H1 (cell line): Measurements from ENCODE around the gene MSH5. TPM values are rescaled to one million over a fixed set of nuclear protein-coding genes. Genes with fewer than 3 reads are reported as not detected.

ENCODE experiments used
- CTCF ChIA-PET: fragments of 300-600 bp; sonication (Branson Sonifier 250); formaldehyde crosslinking; loops from one replicate; lab custom pipeline; 2021; ENCODE audit not compliant: partially characterized antibody; lab: Charles Lee
- POLR2A ChIA-PET: fragments of 300-600 bp; sonication (Branson Sonifier 250); formaldehyde crosslinking; loops from one replicate; lab custom pipeline; 2021; ENCODE audit warnings: inconsistent platforms; ENCODE audit not compliant: partially characterized antibody; lab: Charles Lee
- DNase-seq, 2 experiments: peaks; one replicate each; pipeline versions ENCODE4 v3.0.0 to v3.0.0-alpha.2; 2010 to 2022; ENCODE audit warnings: low spot score in 2 of 2, low read depth in 1 of 2, mixed read lengths in 1 of 2
- FAIRE-seq: peaks from 2 replicates; lab custom pipeline; 2011; peaks lifted over from hg19 to GRCh38; lab: Jason Lieb, UNC
- H2AFZ ChIP-seq: 2 replicates; pipeline ENCODE4 v1.8.1; 2012; ENCODE audit warnings: low read length, inconsistent platforms
- H2AK5ac ChIP-seq: 2 replicates; pipeline ENCODE4 v1.6.1; 2013; ENCODE audit warnings: low read depth, low read length
- H2BK120ac ChIP-seq: replicated peaks from 2 replicates; pipeline ENCODE3; 2013; ENCODE audit warnings: low read depth, low read length, inconsistent platforms
- H2BK12ac ChIP-seq: 2 replicates; pipeline ENCODE4 v1.6.1; 2013; ENCODE audit warnings: low read depth, low read length
- H2BK15ac ChIP-seq: 2 replicates; pipeline ENCODE4 v1.6.1; 2013; ENCODE audit warnings: low read length
- H2BK20ac ChIP-seq: 2 replicates; pipeline ENCODE4 v1.6.1; 2013; ENCODE audit warnings: low read length
- H2BK5ac ChIP-seq: 2 replicates; pipeline ENCODE4 v1.6.1; 2013; ENCODE audit warnings: low read depth, low read length
- H3K14ac ChIP-seq: 2 replicates; pipeline ENCODE4 v1.6.1; 2013; ENCODE audit warnings: inconsistent platforms; ENCODE audit not compliant: insufficient read length
- H3K18ac ChIP-seq: 2 replicates; pipeline ENCODE4 v1.6.1; 2013; ENCODE audit warnings: low read length; ENCODE audit errors: extremely low read depth
- H3K23ac ChIP-seq: 2 replicates; pipeline ENCODE4 v1.6.1; 2013; ENCODE audit warnings: inconsistent platforms; ENCODE audit not compliant: insufficient read length
- H3K23me2 ChIP-seq: 2 replicates; pipeline ENCODE4 v1.6.1; 2013; ENCODE audit warnings: low read depth, low read length
- H3K27ac ChIP-seq: 2 replicates; pipeline ENCODE4 v1.6.1; 2011; ENCODE audit warnings: low read depth, low read length, inconsistent platforms
- H3K27me3 ChIP-seq, 4 experiments: replicated peaks in 1 of 4; 1 replicate in 1 of 4; 2 replicates in 3 of 4; pipeline versions ENCODE4 v1.6.1 to v1.8.1; 2011 to 2013; ENCODE audit warnings: low read length in 3 of 4, mild to moderate bottlenecking in 3 of 4, inconsistent platforms in 2 of 4, mixed read lengths in 2 of 4, moderate library complexity in 1 of 4; ENCODE audit not compliant: control insufficient read depth in 3 of 4, insufficient read depth in 3 of 4; ENCODE audit errors: extremely low read depth in 1 of 4
- H3K36me3 ChIP-seq, 4 experiments: 2 replicates each; pipeline versions ENCODE4 v1.6.1 to v1.8.1; 2011 to 2013; ENCODE audit warnings: mild to moderate bottlenecking in 4 of 4, low read length in 3 of 4, moderate library complexity in 2 of 4, control low read depth in 1 of 4, inconsistent platforms in 1 of 4; ENCODE audit not compliant: insufficient read depth in 4 of 4, control insufficient read depth in 2 of 4
- H3K4ac ChIP-seq: replicated peaks from 2 replicates; pipeline ENCODE3; 2013; ENCODE audit warnings: low read length, low read depth, mixed read lengths, inconsistent platforms; ENCODE audit not compliant: insufficient read length
- H3K4me1 ChIP-seq, 4 experiments: replicated peaks in 1 of 4; 1 replicate in 1 of 4; 2 replicates in 3 of 4; pipeline versions ENCODE4 v1.6.1 to v1.8.1; 2011 to 2013; ENCODE audit warnings: low read length in 3 of 4, inconsistent platforms in 2 of 4, mixed read lengths in 1 of 4; ENCODE audit not compliant: insufficient read depth in 4 of 4, control insufficient read depth in 3 of 4
- H3K4me2 ChIP-seq, 2 experiments: 2 replicates each; pipeline versions ENCODE4 v1.6.1 to v1.8.1; 2011 to 2013; ENCODE audit warnings: low read depth in 2 of 2, low read length in 2 of 2, control low read depth in 1 of 2, inconsistent platforms in 1 of 2, mild to moderate bottlenecking in 1 of 2; ENCODE audit not compliant: insufficient read depth in 1 of 2
- H3K4me3 ChIP-seq, 4 experiments: fragments of 200-600, 300-600 bp in 1 of 4; sonication (generic), shearing (Covaris generic), sonication (Bioruptor Twin) in 1 of 4; 2 replicates each; pipeline versions ENCODE4 v1.5.1 to v1.8.1; 2011 to 2016; ENCODE audit warnings: low read length in 4 of 4, low read depth in 3 of 4, control low read depth in 2 of 4, inconsistent platforms in 2 of 4, mild to moderate bottlenecking in 2 of 4, mixed read lengths in 1 of 4, moderate library complexity in 1 of 4; ENCODE audit not compliant: insufficient read depth in 2 of 4; ENCODE audit errors: extremely low read depth in 1 of 4
- H3K56ac ChIP-seq: replicated peaks from 2 replicates; pipeline ENCODE3; 2013; ENCODE audit warnings: low read depth, mild to moderate bottlenecking, mixed read lengths, low read length, inconsistent platforms; ENCODE audit not compliant: insufficient read length
- H3K79me1 ChIP-seq: 2 replicates; pipeline ENCODE4 v1.6.1; 2013; ENCODE audit warnings: low read depth, low read length, control low read depth
- H3K79me2 ChIP-seq, 2 experiments: 2 replicates each; pipeline versions ENCODE4 v1.6.1 to v1.8.1; 2012 to 2013; ENCODE audit warnings: low read length in 2 of 2, mild to moderate bottlenecking in 2 of 2, inconsistent platforms in 1 of 2; ENCODE audit not compliant: insufficient read depth in 2 of 2, control insufficient read depth in 1 of 2
- H3K9ac ChIP-seq, 4 experiments: replicated peaks in 1 of 4; 1 replicate in 1 of 4; 2 replicates in 3 of 4; pipeline versions ENCODE4 v1.6.1 to v1.8.1; 2011 to 2013; ENCODE audit warnings: low read depth in 3 of 4, low read length in 3 of 4, control low read depth in 2 of 4, mild to moderate bottlenecking in 2 of 4, moderate library complexity in 2 of 4, inconsistent platforms in 1 of 4; ENCODE audit errors: extremely low read depth in 1 of 4
- H3K9me3 ChIP-seq, 2 experiments: 2 replicates each; pipeline versions ENCODE4 v1.6.1 to v1.8.1; 2012 to 2013; ENCODE audit warnings: mild to moderate bottlenecking in 2 of 2, moderate library complexity in 2 of 2, control low read depth in 1 of 2, inconsistent platforms in 1 of 2, low read depth in 1 of 2, low read length in 1 of 2, mixed read lengths in 1 of 2; ENCODE audit not compliant: insufficient read depth in 2 of 2
- H4K20me1 ChIP-seq, 2 experiments: replicated peaks in 1 of 2; 2 replicates each; pipeline versions ENCODE3 to v1.8.1; 2011 to 2013; ENCODE audit warnings: inconsistent platforms in 2 of 2, low read length in 2 of 2, mild to moderate bottlenecking in 1 of 2; ENCODE audit not compliant: insufficient read depth in 2 of 2, control insufficient read depth in 1 of 2
- H4K5ac ChIP-seq: 2 replicates; pipeline ENCODE4 v1.6.1; 2013; ENCODE audit warnings: low read length, low read depth, mixed read lengths, inconsistent platforms; ENCODE audit not compliant: insufficient read length
- H4K8ac ChIP-seq: 2 replicates; pipeline ENCODE4 v1.8.0; 2013; ENCODE audit warnings: mild to moderate bottlenecking, moderate library complexity, low read length, inconsistent platforms; ENCODE audit not compliant: insufficient read depth; ENCODE audit errors: extremely low read depth
- H4K91ac ChIP-seq: replicated peaks from 2 replicates; pipeline ENCODE3; 2013; ENCODE audit warnings: low read length, mixed read lengths, inconsistent platforms; ENCODE audit not compliant: insufficient read length
- ASH2L ChIP-seq: fragments of 200-600, 300-600 bp; sonication (generic); IDR thresholded peaks from one replicate; pipeline ENCODE4 v1.7.1; 2017; ENCODE audit warnings: low read length
- ATF3 ChIP-seq: IDR thresholded peaks from 2 replicates; pipeline ENCODE4 v1.6.1; 2011; ENCODE audit warnings: low read depth, mild to moderate bottlenecking, low read length; ENCODE audit not compliant: insufficient read depth
- CBX5 ChIP-seq: fragments of 300-800, 300-1000 bp; sonication (generic); IDR thresholded peaks from 2 replicates; pipeline ENCODE4 v1.7.1; 2016; ENCODE audit warnings: antibody characterized with exemption, low read length, low read depth
- CBX8 ChIP-seq: fragments of 300-800, 300-1000 bp; sonication (generic); IDR thresholded peaks from 2 replicates; pipeline ENCODE4 v1.7.1; 2016; ENCODE audit warnings: low read depth, low read length, borderline replicate concordance
- CEBPB ChIP-seq: IDR thresholded peaks from 2 replicates; pipeline ENCODE4 v1.6.1; 2012; ENCODE audit warnings: low read depth, low read length
- EP300 ChIP-seq, 2 experiments: IDR thresholded peaks; 1 replicate in 1 of 2; 2 replicates in 1 of 2; pipeline ENCODE4 v1.6.1; 2011 to 2012; ENCODE audit warnings: low read depth in 2 of 2, low read length in 2 of 2, mild to moderate bottlenecking in 2 of 2, borderline replicate concordance in 1 of 2, inconsistent platforms in 1 of 2, moderate library complexity in 1 of 2
- FOSL1 ChIP-seq: IDR thresholded peaks from 2 replicates; pipeline ENCODE4 v1.6.1; 2011; ENCODE audit warnings: mild to moderate bottlenecking, low read depth, low read length, moderate library complexity; ENCODE audit not compliant: insufficient read depth
- RBBP5 ChIP-seq: IDR thresholded peaks from 2 replicates; pipeline ENCODE4 v1.7.1; 2012; ENCODE audit warnings: low read depth, mild to moderate bottlenecking, inconsistent platforms, low read length, moderate library complexity, borderline replicate concordance
- RXRA ChIP-seq: IDR thresholded peaks from 2 replicates; pipeline ENCODE4 v1.6.1; 2011; ENCODE audit warnings: low read depth, mild to moderate bottlenecking, low read length, moderate library complexity; ENCODE audit not compliant: insufficient read depth
- SUZ12 ChIP-seq: fragments of 200-600 bp; sonication (generic); IDR thresholded peaks from 2 replicates; pipeline ENCODE4 v1.6.1; 2012; ENCODE audit warnings: mild to moderate bottlenecking, inconsistent platforms, low read length, moderate library complexity, mixed read lengths
- TBP ChIP-seq: IDR thresholded peaks from 2 replicates; pipeline ENCODE4 v1.6.1; 2011; ENCODE audit warnings: low read depth, low read length, improper control_type of control experiment
- ZNF274 ChIP-seq: IDR thresholded peaks from 2 replicates; pipeline ENCODE4 v1.7.0; 2012; ENCODE audit warnings: low read length, borderline replicate concordance; ENCODE audit errors: extremely low read depth
- WGBS, 2 experiments: shearing (Covaris generic) in 1 of 2; methylation state at CpG; one replicate each; pipeline versions ENCODE4 v1.1.6 to v1.1.7; 2013 to 2015; ENCODE audit warnings: low lambda C conversion rate in 2 of 2, mixed read lengths in 2 of 2, inconsistent platforms in 1 of 2, low coverage in 1 of 2, missing lambda C conversion rate in 1 of 2; ENCODE audit not compliant: insufficient replicate concordance in 2 of 2, insufficient coverage in 1 of 2, insufficient read length in 1 of 2; ENCODE audit errors: extremely low coverage in 1 of 2, missing lambda C conversion rate in 1 of 2; 5-methylcytosine and 5-hydroxymethylcytosine counted together
- polyA plus RNA-seq, 7 experiments: library from polyadenylated mRNA; depleted of rRNA in 3 of 7; stranded (reverse) in 5 of 7; unstranded in 2 of 7; fragments of >200 nt in 5 of 7; fragments of 200-250 nt in 2 of 7; gene quantifications; 1 replicate in 5 of 7; 2 replicates in 1 of 7; 4 replicates in 1 of 7; pipeline versions ENCODE4 v1.2.1 to v1.2.3, GENCODE V29; 2011 to 2013; ENCODE audit warnings: missing spikeins in 2 of 7, mixed read lengths in 2 of 7
- total RNA-seq: library from RNA; stranded (reverse); fragmentation: NEBNext Ultra II Directional; extraction: Animal tissue kit (Norgen Biotek cat#: 25700); gene quantifications from 2 replicates; pipeline ENCODE4 v1.2.1, GENCODE V29; 2021

The MSH5 gene
- total and polyA plus RNA-seq, 2 of the 8 experiments (the other 6 are each of a cell fraction or from before 2014, with no cell fraction given) = 25.3 to 26.5 TPM

- no peak within 1 kb of the TSS for H2BK15ac ChIP-seq
- no peak within 1 kb of the TSS for H3K23ac ChIP-seq
- no peak within 1 kb of the TSS for H2BK5ac ChIP-seq
- no peak within 1 kb of the TSS for H3K27ac ChIP-seq
- 84% methylated on average over 4 of the region's 4 CpGs; no CpG with 5 or more reads in 1 of the 2 experiments for WGBS, 2 experiments
- H2AFZ ChIP-seq = no peak within 1 kb of the TSS
- FAIRE-seq (no peak), DNase-seq (no peak)
- H3K14ac ChIP-seq = no peak within 1 kb of the TSS
- POLR2A ChIA-PET = interaction anchor here (0.6 to 7.2 kb wide), 8 partner anchors 9 to 180 kb away, joined by 3 to 73 read pairs (median 4); partner anchors contain the start of genes ABHD16A, CLIC1, DDX39B and GPANK1
- H3K18ac ChIP-seq = no peak within 1 kb of the TSS
- no peaks in the 10 kb centered on the region for H3K79me1 ChIP-seq
- no peaks in the 10 kb centered on the region for H3K27me3 ChIP-seq
- H4K5ac ChIP-seq = no peak within 1 kb of the TSS
- no peak within 1 kb of the TSS for H2BK20ac ChIP-seq
- no peak within 1 kb of the TSS for H3K4ac ChIP-seq
- H2BK12ac ChIP-seq = no peak within 1 kb of the TSS
- no peaks in the 10 kb centered on the region for H3K79me2 ChIP-seq
- H4K20me1 ChIP-seq = no peaks in the 10 kb centered on the region
- no peak within 1 kb of the TSS for H4K91ac ChIP-seq
- no peak within 1 kb of the TSS for H2BK120ac ChIP-seq
- peaks cover 0 to 16% (median 15%) of the 10 kb centered on the region in 4 experiments; a peak in 6 of 7 replicates for H3K4me1 ChIP-seq
- no peak within 1 kb of the TSS for H3K4me2 ChIP-seq
- H3K9me3 ChIP-seq = no peaks in the 10 kb centered on the region
- no peak within 1 kb of the TSS for H3K56ac ChIP-seq
- no peak within 1 kb of the TSS for H3K4me3 ChIP-seq
- no peak within 1 kb of the TSS for H4K8ac ChIP-seq
- no peaks in the 10 kb centered on the region for H3K23me2 ChIP-seq
- H2AK5ac ChIP-seq = no peak within 1 kb of the TSS
- no peak within 1 kb of the TSS for H3K9ac ChIP-seq
- peaks cover 0 to 3% (median 0%) of the 10 kb centered on the region in 4 experiments; a peak in 3 of 8 replicates for H3K36me3 ChIP-seq
- CTCF ChIA-PET = interaction anchor here (0.9 to 3.7 kb wide), 5 partner anchors 8 to 45 kb away, joined by 3 to 18 read pairs (median 4); no protein-coding TSS in a partner anchor
- TF ChIP-seq SUZ12 (no peak), RXRA (no peak), TBP (no peak), EP300 (IDR thresholded peaks at IDR 0.05; ENCODE audit: borderline replicate concordance in 1 of 2, low read depth in 2 of 2, low read length in 2 of 2) (no peak), CBX8 (no peak), ATF3 (no peak), CEBPB (no peak), RBBP5 (no peak), ASH2L (no peak), ZNF274 (no peak), FOSL1 (no peak), CBX5 (no peak)
Observed at GRCh38 chr6:31721351-31722020, 18.3 kb upstream of the MSH5 start, which contains the start of gene LY6G6C. LY6G6C (minus strand) TSS chr6:31721746; CDS start chr6:31721679, 67 bp downstream.
